Measurements from ENCODE around the gene UPF2.

UPF2 gene

GRCh38 chr10:11958956-11959355 lies 83.7 kb downstream of the UPF2 start:
- DNase-seq = no peak

- DNase-seq = no peak
Measured at GRCh38 chr10:11951695-11952094, 90.9 kb downstream of the UPF2 start.

- no peak for DNase-seq
Measured at GRCh38 chr10:11950325-11951018, 92.1 kb downstream of the UPF2 start.

- DNase-seq = no peak
Measured at GRCh38 chr10:11949152-11949551, 93.5 kb downstream of the UPF2 start.

GRCh38 chr10:11946652-11947051 lies 96.0 kb downstream of the UPF2 start:
- DNase-seq = no peak

- no peak for DNase-seq
Measured at GRCh38 chr10:11936389-11937152, 106.0 kb downstream of the UPF2 start.

GRCh38 chr10:11934262-11934661 lies 108.3 kb downstream of the UPF2 start:
- no peak for DNase-seq

GRCh38 chr10:11933577-11934223 lies 108.9 kb downstream of the UPF2 start:
- no peak for DNase-seq

- DNase-seq = no peak
Measured at GRCh38 chr10:11931038-11931437, 111.6 kb downstream of the UPF2 start.

- no peak for DNase-seq
Measured at GRCh38 chr10:11930312-11930978, 112.2 kb downstream of the UPF2 start.

GRCh38 chr10:11927746-11928145 lies 114.9 kb downstream of the UPF2 start:
- DNase-seq = no peak

- DNase-seq = no peak
Measured at GRCh38 chr10:11921800-11922392, 120.7 kb downstream of the UPF2 start.

GRCh38 chr10:11919271-11919670 lies 123.3 kb downstream of the UPF2 start:
- no peak for DNase-seq

GRCh38 chr10:11918384-11918783 lies 124.2 kb downstream of the UPF2 start:
- no peak for DNase-seq

- no peak for DNase-seq
Measured at GRCh38 chr10:11913079-11913641, 129.4 kb downstream of the UPF2 start.

GRCh38 chr10:11910102-11910501 lies 132.5 kb downstream of the UPF2 start:
- DNase-seq = no peak

- DNase-seq = no peak
Measured at GRCh38 chr10:11909618-11910017, 133.0 kb downstream of the UPF2 start.

- DNase-seq = no peak
Measured at GRCh38 chr10:11908991-11909390, 133.6 kb downstream of the UPF2 start.

GRCh38 chr10:11908536-11908935 lies 134.1 kb downstream of the UPF2 start:
- DNase-seq = no peak

GRCh38 chr10:11907914-11908313 lies 134.7 kb downstream of the UPF2 start:
- no peak for DNase-seq

GRCh38 chr10:11906714-11907113 lies 135.9 kb downstream of the UPF2 start:
- DNase-seq = no peak

GRCh38 chr10:11902646-11903045 lies 140.0 kb downstream of the UPF2 start:
- DNase-seq = no peak

All from DMS53 (cell line).